Spleen (tissue), 11 donors: Measurements from ENCODE around the gene ASB1. TPM values are rescaled to one million over a fixed set of nuclear protein-coding genes. Genes with fewer than 3 reads are reported as not detected.

Source experiments
- DNase-seq: peaks from one replicate; pipeline ENCODE4 v3.0.0-alpha.2; 2020
- H3K27ac ChIP-seq, 8 donors: fragments of 200-600 bp; sonication (generic) in 7 of 8; 1 replicate in 4 of 8; 2 replicates in 4 of 8; pipeline versions ENCODE4 v1.5.0 to v1.8.0; 2016 to 2021; ENCODE audit warnings: inconsistent platforms in 4 of 8, mild to moderate bottlenecking in 4 of 8, moderate library complexity in 1 of 8
- H3K27me3 ChIP-seq, 7 donors: fragments of 200-600 bp; sonication (generic) in 6 of 7; replicated peaks in 1 of 7; 1 replicate in 4 of 7; 2 replicates in 3 of 7; pipeline versions ENCODE4 v1.5.0 to v1.8.0; 2016 to 2021; ENCODE audit warnings: inconsistent platforms in 3 of 7, mild to moderate bottlenecking in 1 of 7
- H3K36me3 ChIP-seq, 6 donors: fragments of 200-600 bp; sonication (generic) in 5 of 6; 1 replicate in 4 of 6; 2 replicates in 2 of 6; pipeline versions ENCODE4 v1.5.0 to v1.8.0; 2016 to 2021; ENCODE audit warnings: inconsistent platforms in 2 of 6
- H3K4me1 ChIP-seq, 6 donors: fragments of 200-600 bp; sonication (generic) in 5 of 6; 1 replicate in 3 of 6; 2 replicates in 3 of 6; pipeline versions ENCODE4 v1.5.0 to v1.8.0; 2016 to 2021; ENCODE audit warnings: inconsistent platforms in 3 of 6
- H3K4me3 ChIP-seq, 8 donors: fragments of 200-600 bp; sonication (generic) in 7 of 8; 1 replicate in 4 of 8; 2 replicates in 4 of 8; pipeline versions ENCODE4 v1.5.0 to v1.8.0; 2016 to 2021; ENCODE audit warnings: inconsistent platforms in 4 of 8, mild to moderate bottlenecking in 4 of 8, moderate library complexity in 2 of 8
- H3K9me3 ChIP-seq, 8 donors: fragments of 200-600 bp; sonication (generic) in 7 of 8; 1 replicate in 4 of 8; 2 replicates in 4 of 8; pipeline versions ENCODE4 v1.5.0 to v1.8.0; 2016 to 2021; ENCODE audit warnings: inconsistent platforms in 4 of 8
- POLR2A ChIP-seq, 3 donors: fragments of 450-650 bp; IDR thresholded peaks; one replicate each; pipeline ENCODE4 v1.5.1; 2017; ENCODE audit warnings: antibody characterized with exemption in 3 of 3, mild to moderate bottlenecking in 1 of 3
- POLR2AphosphoS5 ChIP-seq, 3 donors: sonication (generic); formaldehyde crosslinking; IDR thresholded peaks; one replicate each; pipeline ENCODE4 v1.5.1; 2017; ENCODE audit warnings: antibody characterized with exemption in 3 of 3
- WGBS, 5 donors: extraction: QIAGEN DNeasy Blood & Tissue Kit in 3 of 5; methylation state at CpG; one replicate each; pipeline versions ENCODE4 v1.1.5 to v1.1.7; 2013 to 2018; 5-methylcytosine and 5-hydroxymethylcytosine counted together
- intact Hi-C: fragments of 100-400 bp; cut with DNase I; formaldehyde crosslinking; loops from one replicate; pipeline ENCODE4 v1.15.0; 2023; ENCODE audit warnings: low total_unique reads
- polyA plus RNA-seq, 3 donors: library from polyadenylated mRNA; stranded (reverse); fragments of 200-250 nt; gene quantifications; one replicate each; pipeline ENCODE4 v1.2.1, GENCODE V29; 2013
- total RNA-seq, 7 donors: library from RNA; depleted of rRNA in 3 of 7; stranded (reverse); fragments of >200 nt in 3 of 7; fragmentation: NEBNext Ultra II Directional in 4 of 7; extraction: Animal tissue kit (Norgen Biotek cat#: 25700) in 4 of 7; gene quantifications; one replicate each; pipeline versions ENCODE4 v1.1.0 to v1.2.1, GENCODE V29; 2016 to 2021
- TF ChIP-seq, protein P1 (sequence below), 11 experiments: fragments of 200-600 bp in 7 of 11; fragments of 450-650 bp in 4 of 11; sonication (generic) in 4 of 11; IDR thresholded peaks in 8 of 11; conservative IDR thresholded peaks in 3 of 11; 1 replicate in 7 of 11; 2 replicates in 4 of 11; pipeline versions ENCODE4 v1.4.0 to v1.8.0; 2016 to 2021; ENCODE audit warnings: antibody characterized with exemption in 11 of 11, inconsistent platforms in 4 of 11, mild to moderate bottlenecking in 1 of 11
- donor health status: healthy with polysubstance abuse.
- donor health status: DM: no; HTN: no; CAD: no; lungs with moderate emphysema.
- donor health status: DM: no; HTN: no; CAD: no.
- donor health status: Bipolar disorder and iron deficiency.
- donor health status: healthy.
- donor health status: DM: no; HTN: no; CAD: no.
- donor health status: DM: yes; HTN: yes; CAD: no.

The ASB1 gene
- total and polyA plus RNA-seq, 10 donors: 17.5 to 33.1 (median 26.5) TPM

DNA sequence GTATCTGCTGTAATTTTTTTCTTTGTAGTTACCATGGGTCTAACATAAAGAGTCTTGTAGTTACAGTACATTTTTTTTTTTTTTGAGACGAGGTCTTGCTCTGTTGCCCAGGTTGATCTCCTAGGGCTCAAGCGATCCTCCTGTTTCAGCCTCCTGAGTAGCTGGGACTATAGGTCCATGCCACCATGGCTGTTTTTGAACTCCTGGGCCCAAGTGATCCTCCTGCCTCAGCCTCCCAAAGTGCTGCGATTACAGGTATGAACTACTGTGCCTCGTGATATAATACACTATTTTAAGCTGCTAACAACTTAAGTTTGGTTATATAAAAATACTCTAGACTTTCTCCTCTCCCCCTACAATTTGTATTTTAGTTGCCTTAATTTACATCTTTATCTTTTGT lies 46.3 kb downstream of the ASB1 start:
- no peaks in the 10 kb centered on the region for H3K27me3 ChIP-seq
- no peak for DNase-seq
- H3K9me3 ChIP-seq: peaks cover 0 to 77% (median 66%) of the 10 kb centered on the region in 8 donors
- TF ChIP-seq POLR2AphosphoS5 (IDR thresholded peaks at IDR 0.05): no peak
- TF ChIP-seq, protein P1, sequence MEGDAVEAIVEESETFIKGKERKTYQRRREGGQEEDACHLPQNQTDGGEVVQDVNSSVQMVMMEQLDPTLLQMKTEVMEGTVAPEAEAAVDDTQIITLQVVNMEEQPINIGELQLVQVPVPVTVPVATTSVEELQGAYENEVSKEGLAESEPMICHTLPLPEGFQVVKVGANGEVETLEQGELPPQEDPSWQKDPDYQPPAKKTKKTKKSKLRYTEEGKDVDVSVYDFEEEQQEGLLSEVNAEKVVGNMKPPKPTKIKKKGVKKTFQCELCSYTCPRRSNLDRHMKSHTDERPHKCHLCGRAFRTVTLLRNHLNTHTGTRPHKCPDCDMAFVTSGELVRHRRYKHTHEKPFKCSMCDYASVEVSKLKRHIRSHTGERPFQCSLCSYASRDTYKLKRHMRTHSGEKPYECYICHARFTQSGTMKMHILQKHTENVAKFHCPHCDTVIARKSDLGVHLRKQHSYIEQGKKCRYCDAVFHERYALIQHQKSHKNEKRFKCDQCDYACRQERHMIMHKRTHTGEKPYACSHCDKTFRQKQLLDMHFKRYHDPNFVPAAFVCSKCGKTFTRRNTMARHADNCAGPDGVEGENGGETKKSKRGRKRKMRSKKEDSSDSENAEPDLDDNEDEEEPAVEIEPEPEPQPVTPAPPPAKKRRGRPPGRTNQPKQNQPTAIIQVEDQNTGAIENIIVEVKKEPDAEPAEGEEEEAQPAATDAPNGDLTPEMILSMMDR (IDR thresholded peaks at IDR 0.05 in 8 of 11, conservative IDR thresholded peaks at IDR 0.05 in 3 of 11): no peak
- no peak for TF ChIP-seq POLR2A (IDR thresholded peaks at IDR 0.05)
- H3K4me1 ChIP-seq: no peaks in the 10 kb centered on the region
- H3K36me3 ChIP-seq: no peaks in the 10 kb centered on the region
- no peak overlapping the region for H3K4me3 ChIP-seq
- H3K27ac ChIP-seq: no peak overlapping the region
- intact Hi-C loops: no loop called here
- WGBS, 5 donors: 89 to 96% (median 93%) methylated on average over 4 of the region's 4 CpGs

DNA sequence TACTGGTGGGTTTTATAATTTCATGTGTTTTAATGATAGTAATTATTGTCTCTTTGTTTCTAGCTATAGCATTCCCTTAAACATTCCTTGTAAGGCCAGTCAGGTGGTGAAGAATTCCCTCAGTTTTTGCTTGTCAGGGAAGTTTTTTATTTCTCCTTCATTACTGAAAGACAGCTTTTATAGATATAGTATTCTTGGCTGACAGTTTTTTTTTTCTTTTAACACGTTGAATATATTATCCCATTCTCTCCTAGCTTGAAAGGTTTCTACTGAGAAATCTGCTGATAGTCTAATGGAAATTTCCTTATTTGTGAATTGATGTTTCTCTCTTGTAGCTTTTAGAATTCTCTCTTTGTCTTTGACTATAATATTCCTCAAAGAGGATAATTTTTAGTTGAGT lies 46.8 kb downstream of the ASB1 start:
- 76 to 93% (median 76%) methylated on average over 1 of the region's 1 CpG for whole genome bisulfite sequencing, 5 donors
- H3K36me3 ChIP-seq: no peaks in the 10 kb centered on the region
- H3K4me1 ChIP-seq: no peaks in the 10 kb centered on the region
- DNase-seq: no peak
- intact Hi-C loops: no loop called here
- no peaks in the 10 kb centered on the region for H3K27me3 ChIP-seq
- no peak overlapping the region for H3K4me3 ChIP-seq
- TF ChIP-seq POLR2A (IDR thresholded peaks at IDR 0.05): no peak
- TF ChIP-seq, protein P1 (IDR thresholded peaks at IDR 0.05 in 8 of 11, conservative IDR thresholded peaks at IDR 0.05 in 3 of 11): no peak
- TF ChIP-seq POLR2AphosphoS5 (IDR thresholded peaks at IDR 0.05): no peak
- H3K9me3 ChIP-seq: peaks cover 0 to 77% (median 68%) of the 10 kb centered on the region in 8 donors
- no peak overlapping the region for H3K27ac ChIP-seq

DNA sequence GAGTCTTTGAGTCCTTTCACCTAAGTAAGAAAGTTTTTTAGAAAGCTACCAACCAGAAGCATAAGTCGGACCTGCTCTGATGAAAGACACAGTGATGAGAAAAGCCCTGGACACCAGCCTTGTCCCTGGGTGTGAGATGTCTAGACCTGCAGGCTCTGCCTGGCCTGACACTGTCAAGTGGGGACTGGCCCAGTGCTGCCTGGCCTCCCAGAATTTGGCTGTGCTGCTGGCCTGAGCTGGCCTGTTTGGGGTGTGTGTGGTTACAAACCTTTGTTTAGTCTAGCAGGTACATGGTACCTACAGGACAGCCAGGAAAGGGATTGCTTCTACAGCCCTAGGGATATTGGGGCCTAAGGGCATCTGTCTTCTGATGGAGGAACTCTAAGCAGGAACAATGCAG lies 48.3 kb downstream of the ASB1 start:
- H3K27ac ChIP-seq: no peak overlapping the region
- H3K4me1 ChIP-seq: no peaks in the 10 kb centered on the region
- H3K36me3 ChIP-seq: no peaks in the 10 kb centered on the region
- WGBS, 5 donors: 88 to 100% (median 96%) methylated on average over 1 of the region's 1 CpG
- DNase-seq: peak; percentile 46
- intact Hi-C loops: no loop called here
- TF ChIP-seq, protein P1 (IDR thresholded peaks at IDR 0.05 in 8 of 11, conservative IDR thresholded peaks at IDR 0.05 in 3 of 11): no peak
- TF ChIP-seq POLR2AphosphoS5 (IDR thresholded peaks at IDR 0.05) (no peak), POLR2A (IDR thresholded peaks at IDR 0.05) (no peak)
- no peak overlapping the region for H3K4me3 ChIP-seq
- peaks cover 5 to 77% (median 67%) of the 10 kb centered on the region in 8 donors for H3K9me3 ChIP-seq
- H3K27me3 ChIP-seq: no peaks in the 10 kb centered on the region

DNA sequence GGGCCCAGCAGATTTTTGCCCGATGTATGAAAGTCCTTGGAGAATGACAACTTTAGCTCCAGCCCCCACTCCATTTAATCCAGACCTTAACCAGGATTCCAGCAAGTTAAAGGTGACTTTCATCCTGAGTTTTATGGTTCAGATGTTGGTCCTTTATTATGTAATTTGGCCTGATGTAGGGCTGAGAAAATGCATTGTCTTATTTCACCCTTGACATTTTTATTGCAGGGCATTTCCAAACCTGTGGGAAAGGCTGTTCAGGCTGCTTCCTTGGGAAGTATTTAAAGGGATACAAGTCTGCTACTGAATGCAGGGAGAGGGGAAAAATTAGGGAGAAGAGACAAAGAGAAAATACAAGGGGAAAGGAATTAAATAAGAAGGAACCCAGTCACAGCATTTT lies 48.8 kb downstream of the ASB1 start:
- TF ChIP-seq, protein P1 (IDR thresholded peaks at IDR 0.05 in 8 of 11, conservative IDR thresholded peaks at IDR 0.05 in 3 of 11): no peak
- TF ChIP-seq POLR2A (IDR thresholded peaks at IDR 0.05) (no peak), POLR2AphosphoS5 (IDR thresholded peaks at IDR 0.05) (no peak)
- no peak for DNase-seq
- WGBS, 5 donors: 33 to 47% (median 41%) methylated on average over 1 of the region's 1 CpG
- Histone ChIP-seq H3K9me3 (peaks cover 5 to 79% (median 70%) of the 10 kb centered on the region in 8 donors), H3K36me3 (no peaks in the 10 kb centered on the region), H3K4me3 (no peak overlapping the region), H3K4me1 (no peaks in the 10 kb centered on the region), H3K27me3 (no peaks in the 10 kb centered on the region), H3K27ac (no peak overlapping the region)
- intact Hi-C loops: no loop called here
